Measurements from ENCODE around the gene CAPNS2. TPM values are rescaled to one million over a fixed set of nuclear protein-coding genes. Genes with fewer than 3 reads are reported as not detected.

The CAPNS2 gene
- total RNA-seq, 1 experiment from 2014 or later: not detected

DNA sequence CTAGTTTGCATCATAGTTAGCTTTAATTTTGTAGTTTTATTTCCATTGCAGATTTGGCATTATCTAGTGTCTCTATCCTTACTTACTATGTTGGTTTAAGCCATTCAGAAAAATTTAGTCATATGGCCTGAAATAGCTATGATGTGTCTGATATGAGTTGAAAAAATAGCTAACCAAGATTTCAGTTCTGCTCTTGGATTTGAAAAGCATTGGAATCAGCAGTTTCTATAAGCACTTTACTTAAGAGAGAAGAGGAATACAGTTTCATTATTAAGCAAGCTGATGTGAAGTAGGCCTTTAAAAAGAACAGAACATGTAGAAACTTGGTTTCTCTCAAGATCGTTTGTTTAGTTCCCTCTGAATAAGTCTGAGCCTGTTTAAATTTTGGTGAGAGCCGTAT, 31.7 kb upstream of the CAPNS2 start:
- CTCF ChIA-PET: no interaction called here
- Histone ChIP-seq H2AFZ (ENCODE audit: low read depth, low read length, poor library complexity, severe bottlenecking) (no peak overlapping the region), H3K9ac (ENCODE audit: low read length) (no peak overlapping the region), H3K9me2 (ENCODE audit: insufficient read depth) (no peaks in the 10 kb centered on the region), H3K36me3 (ENCODE audit: control insufficient read depth in 1 of 2, insufficient read depth in 2 of 2, low read length in 2 of 2) (peaks cover 0 to 3% of the 10 kb centered on the region in 2 experiments; a peak in 1 of 4 replicates), H3K27ac (ENCODE audit: low read depth, low read length) (no peak overlapping the region), H3K79me2 (ENCODE audit: insufficient read depth, low read length) (no peaks in the 10 kb centered on the region), H3K4me3 (replicated peaks in 1 of 2; ENCODE audit: low read depth in 1 of 2, low read length in 2 of 2) (no peak overlapping the region), H3K4me2 (ENCODE audit: low read length) (no peak overlapping the region), H3K4me1 (ENCODE audit: control insufficient read depth in 1 of 2, insufficient read depth in 2 of 2, low read length in 2 of 2) (no peaks in the 10 kb centered on the region), H4K20me1 (ENCODE audit: insufficient read depth) (no peaks in the 10 kb centered on the region), H3K9me3 (ENCODE audit: control insufficient read depth in 1 of 2, insufficient read depth in 1 of 2, low read depth in 1 of 2, low read length in 2 of 2) (no peaks in the 10 kb centered on the region), H3K27me3 (ENCODE audit: insufficient read depth, low read length) (no peaks in the 10 kb centered on the region)
- intact Hi-C loops (cut with micrococcal nuclease): no loop called here
- DNase-seq (ENCODE audit: low read depth, low spot score) (no peak), ATAC-seq (no peak)
- RAD21 ChIA-PET (ENCODE audit: low non-redundant PET in 1 of 2, low total read pairs in 2 of 2, uncharacterized antibody in 2 of 2, unreplicated experiment in 2 of 2): no interaction called here
- POLR2A ChIA-PET: no interaction called here
- no TSS peak for BruUV-seq (replicated peaks)
- TF ChIP-seq, protein P1, sequence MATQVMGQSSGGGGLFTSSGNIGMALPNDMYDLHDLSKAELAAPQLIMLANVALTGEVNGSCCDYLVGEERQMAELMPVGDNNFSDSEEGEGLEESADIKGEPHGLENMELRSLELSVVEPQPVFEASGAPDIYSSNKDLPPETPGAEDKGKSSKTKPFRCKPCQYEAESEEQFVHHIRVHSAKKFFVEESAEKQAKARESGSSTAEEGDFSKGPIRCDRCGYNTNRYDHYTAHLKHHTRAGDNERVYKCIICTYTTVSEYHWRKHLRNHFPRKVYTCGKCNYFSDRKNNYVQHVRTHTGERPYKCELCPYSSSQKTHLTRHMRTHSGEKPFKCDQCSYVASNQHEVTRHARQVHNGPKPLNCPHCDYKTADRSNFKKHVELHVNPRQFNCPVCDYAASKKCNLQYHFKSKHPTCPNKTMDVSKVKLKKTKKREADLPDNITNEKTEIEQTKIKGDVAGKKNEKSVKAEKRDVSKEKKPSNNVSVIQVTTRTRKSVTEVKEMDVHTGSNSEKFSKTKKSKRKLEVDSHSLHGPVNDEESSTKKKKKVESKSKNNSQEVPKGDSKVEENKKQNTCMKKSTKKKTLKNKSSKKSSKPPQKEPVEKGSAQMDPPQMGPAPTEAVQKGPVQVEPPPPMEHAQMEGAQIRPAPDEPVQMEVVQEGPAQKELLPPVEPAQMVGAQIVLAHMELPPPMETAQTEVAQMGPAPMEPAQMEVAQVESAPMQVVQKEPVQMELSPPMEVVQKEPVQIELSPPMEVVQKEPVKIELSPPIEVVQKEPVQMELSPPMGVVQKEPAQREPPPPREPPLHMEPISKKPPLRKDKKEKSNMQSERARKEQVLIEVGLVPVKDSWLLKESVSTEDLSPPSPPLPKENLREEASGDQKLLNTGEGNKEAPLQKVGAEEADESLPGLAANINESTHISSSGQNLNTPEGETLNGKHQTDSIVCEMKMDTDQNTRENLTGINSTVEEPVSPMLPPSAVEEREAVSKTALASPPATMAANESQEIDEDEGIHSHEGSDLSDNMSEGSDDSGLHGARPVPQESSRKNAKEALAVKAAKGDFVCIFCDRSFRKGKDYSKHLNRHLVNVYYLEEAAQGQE (IDR thresholded peaks at IDR 0.05; ENCODE audit: low read depth): no peak
- TF ChIP-seq SP1 (IDR thresholded peaks at IDR 0.05; ENCODE audit: low read depth) (no peak), POLR2A (IDR thresholded peaks at IDR 0.05; ENCODE audit: borderline replicate concordance, extremely low read depth, insufficient read depth, insufficient read length) (no peak), EZH2 (IDR thresholded peaks at IDR 0.05) (no peak), CEBPB (IDR thresholded peaks at IDR 0.05; ENCODE audit: low read depth) (no peak), EZH2phosphoT487 (IDR thresholded peaks at IDR 0.05; ENCODE audit: borderline replicate concordance) (no peak), RAD21 (IDR thresholded peaks at IDR 0.05; ENCODE audit: low read depth) (no peak), JUND (IDR thresholded peaks at IDR 0.05) (no peak), POLR2AphosphoS5 (IDR thresholded peaks at IDR 0.05; ENCODE audit: low read depth, low read length) (no peak), YY1 (IDR thresholded peaks at IDR 0.05; ENCODE audit: extremely low read depth, insufficient replicate concordance, low read depth, low read length) (no peak), ZFX (IDR thresholded peaks at IDR 0.05) (no peak), ZNF274 (IDR thresholded peaks at IDR 0.05; ENCODE audit: low read depth, low read length) (no peak), CBX3 (IDR thresholded peaks at IDR 0.05; ENCODE audit: low read depth) (no peak), FOSL1 (IDR thresholded peaks at IDR 0.05; ENCODE audit: low read depth) (no peak)
- TF ChIP-seq, protein P2, sequence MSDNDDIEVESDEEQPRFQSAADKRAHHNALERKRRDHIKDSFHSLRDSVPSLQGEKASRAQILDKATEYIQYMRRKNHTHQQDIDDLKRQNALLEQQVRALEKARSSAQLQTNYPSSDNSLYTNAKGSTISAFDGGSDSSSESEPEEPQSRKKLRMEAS (IDR thresholded peaks at IDR 0.05): no peak
- TF ChIP-seq, protein P3, sequence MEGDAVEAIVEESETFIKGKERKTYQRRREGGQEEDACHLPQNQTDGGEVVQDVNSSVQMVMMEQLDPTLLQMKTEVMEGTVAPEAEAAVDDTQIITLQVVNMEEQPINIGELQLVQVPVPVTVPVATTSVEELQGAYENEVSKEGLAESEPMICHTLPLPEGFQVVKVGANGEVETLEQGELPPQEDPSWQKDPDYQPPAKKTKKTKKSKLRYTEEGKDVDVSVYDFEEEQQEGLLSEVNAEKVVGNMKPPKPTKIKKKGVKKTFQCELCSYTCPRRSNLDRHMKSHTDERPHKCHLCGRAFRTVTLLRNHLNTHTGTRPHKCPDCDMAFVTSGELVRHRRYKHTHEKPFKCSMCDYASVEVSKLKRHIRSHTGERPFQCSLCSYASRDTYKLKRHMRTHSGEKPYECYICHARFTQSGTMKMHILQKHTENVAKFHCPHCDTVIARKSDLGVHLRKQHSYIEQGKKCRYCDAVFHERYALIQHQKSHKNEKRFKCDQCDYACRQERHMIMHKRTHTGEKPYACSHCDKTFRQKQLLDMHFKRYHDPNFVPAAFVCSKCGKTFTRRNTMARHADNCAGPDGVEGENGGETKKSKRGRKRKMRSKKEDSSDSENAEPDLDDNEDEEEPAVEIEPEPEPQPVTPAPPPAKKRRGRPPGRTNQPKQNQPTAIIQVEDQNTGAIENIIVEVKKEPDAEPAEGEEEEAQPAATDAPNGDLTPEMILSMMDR (IDR thresholded peaks at IDR 0.05 in 2 of 3, conservative IDR thresholded peaks at IDR 0.05 in 1 of 3; ENCODE audit: borderline replicate concordance in 1 of 3, insufficient read depth in 1 of 3, low read depth in 2 of 3, low read length in 2 of 3): no peak
- TF ChIP-seq, protein P4, sequence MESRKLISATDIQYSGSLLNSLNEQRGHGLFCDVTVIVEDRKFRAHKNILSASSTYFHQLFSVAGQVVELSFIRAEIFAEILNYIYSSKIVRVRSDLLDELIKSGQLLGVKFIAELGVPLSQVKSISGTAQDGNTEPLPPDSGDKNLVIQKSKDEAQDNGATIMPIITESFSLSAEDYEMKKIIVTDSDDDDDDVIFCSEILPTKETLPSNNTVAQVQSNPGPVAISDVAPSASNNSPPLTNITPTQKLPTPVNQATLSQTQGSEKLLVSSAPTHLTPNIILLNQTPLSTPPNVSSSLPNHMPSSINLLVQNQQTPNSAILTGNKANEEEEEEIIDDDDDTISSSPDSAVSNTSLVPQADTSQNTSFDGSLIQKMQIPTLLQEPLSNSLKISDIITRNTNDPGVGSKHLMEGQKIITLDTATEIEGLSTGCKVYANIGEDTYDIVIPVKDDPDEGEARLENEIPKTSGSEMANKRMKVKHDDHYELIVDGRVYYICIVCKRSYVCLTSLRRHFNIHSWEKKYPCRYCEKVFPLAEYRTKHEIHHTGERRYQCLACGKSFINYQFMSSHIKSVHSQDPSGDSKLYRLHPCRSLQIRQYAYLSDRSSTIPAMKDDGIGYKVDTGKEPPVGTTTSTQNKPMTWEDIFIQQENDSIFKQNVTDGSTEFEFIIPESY (IDR thresholded peaks at IDR 0.05; ENCODE audit: extremely low read depth, insufficient replicate concordance, low read length): no peak

Measured in HCT116 (cell line).